NCI-H345 treated with DMSO at 0.1 percent for 48 hours (cell line): ENCODE results near the gene VWF.
"Not testable (repeated sequence)": the region's sequence is repeated elsewhere in the genome, so short reads cannot be mapped to it uniquely, and the experiment has no call there.

Experiments used
- DNase-seq: peaks from one replicate; lab custom pipeline; 2025; ENCODE audit not compliant: unreplicated experiment; lab: John Stamatoyannopoulos, UW

Gene VWF

DNA sequence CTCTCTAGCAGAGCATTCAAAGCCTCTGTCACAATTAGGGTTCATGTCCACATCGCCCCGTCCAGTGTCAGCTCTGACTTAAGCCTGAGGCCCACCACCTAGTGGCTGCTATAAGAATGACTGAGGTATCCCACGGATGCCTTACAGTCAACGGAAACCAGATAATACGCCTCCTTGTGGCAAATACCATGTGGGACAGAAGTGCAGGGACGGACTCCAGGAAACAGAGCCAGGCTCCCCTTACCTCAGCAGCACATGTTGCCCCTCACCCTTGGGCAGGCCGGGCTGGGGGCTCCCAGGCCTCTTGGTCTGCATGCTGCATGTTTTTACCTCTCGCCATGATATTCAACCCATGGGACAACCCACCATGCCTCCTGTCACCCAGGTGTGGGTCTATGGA is 86.3 kb downstream of the VWF start:
- DNase-seq = peak; percentile 56

DNA sequence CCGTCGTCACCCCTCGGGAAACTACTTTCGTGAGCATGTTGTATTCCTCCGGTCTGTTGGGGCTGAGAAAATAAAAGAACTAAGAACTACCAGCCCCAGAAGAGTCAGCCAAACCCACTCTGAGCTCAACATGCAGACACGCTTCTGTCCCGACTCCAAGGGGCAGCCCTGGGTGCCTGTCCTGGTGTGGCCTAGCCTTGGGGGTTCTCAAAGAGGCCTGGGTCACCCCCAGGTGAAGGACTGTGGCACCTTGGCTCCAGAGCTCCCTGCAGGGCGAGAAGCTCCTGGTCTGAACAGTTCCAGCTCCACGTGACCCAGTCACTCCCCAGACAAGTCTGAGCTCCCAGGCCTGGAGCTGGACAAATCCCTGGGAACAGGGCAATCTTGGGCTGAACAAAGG is 87.0 kb downstream of the VWF start:
- DNase-seq = no peak

DNA sequence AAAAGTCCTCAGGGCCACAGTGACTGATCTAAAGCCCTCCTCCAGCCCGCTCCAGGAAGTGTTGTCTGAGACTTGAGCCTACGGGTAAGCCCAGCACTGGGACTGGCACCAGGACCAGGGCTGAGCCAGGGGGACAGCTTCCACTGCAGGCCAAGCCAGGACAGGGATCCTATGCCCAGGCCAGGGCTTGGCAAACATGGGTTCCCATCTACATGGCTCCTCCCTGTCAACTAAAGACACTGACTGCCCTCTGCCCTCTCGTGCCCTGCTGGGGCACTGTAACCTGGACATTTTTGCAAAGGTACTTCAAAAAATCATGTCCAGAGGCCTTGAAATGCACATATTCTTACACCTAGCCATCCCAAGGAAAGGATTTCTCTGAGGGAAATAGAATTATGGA is 88.0 kb downstream of the VWF start:
- no peak for DNase-seq

DNA sequence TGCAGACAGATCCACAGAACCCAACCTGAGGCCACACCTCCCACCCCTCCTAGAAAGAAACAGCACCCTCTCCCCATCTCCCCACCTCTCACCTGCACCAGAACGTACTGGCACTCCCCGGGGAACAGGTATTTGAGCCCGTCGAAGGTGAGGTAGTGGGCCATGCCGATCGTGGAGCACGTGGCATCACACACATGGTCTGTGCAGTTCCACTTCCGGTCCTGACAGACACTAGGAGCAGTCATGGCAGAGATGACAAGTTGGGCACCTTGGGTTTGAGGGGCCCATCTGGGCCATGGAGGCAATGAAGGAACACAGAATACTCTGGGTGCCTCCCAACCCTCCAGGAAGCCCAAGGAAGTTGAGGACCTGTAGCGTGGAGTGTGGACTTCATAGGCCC is 89.9 kb downstream of the VWF start:
- DNase-seq = no peak

DNA sequence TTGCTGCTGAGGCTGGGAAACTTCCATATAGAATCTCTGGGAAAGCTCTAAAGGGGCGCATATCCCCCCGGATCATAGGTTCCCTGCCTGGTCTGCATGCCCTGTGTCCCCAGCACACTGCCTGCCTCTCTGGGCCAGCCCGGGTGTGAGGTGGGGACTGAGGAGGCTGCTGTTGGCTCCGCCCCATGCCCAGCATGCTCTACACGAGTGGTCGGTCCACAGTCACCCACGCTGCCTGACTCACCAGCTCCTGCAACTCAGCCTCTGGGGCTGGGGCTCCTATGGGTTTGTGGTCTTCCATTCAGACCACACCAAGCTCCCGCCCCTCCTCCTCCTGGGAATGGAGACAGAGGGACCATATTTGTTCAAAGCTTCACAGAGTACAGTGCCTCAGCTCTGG is 90.9 kb downstream of the VWF start:
- DNase-seq = no peak

DNA sequence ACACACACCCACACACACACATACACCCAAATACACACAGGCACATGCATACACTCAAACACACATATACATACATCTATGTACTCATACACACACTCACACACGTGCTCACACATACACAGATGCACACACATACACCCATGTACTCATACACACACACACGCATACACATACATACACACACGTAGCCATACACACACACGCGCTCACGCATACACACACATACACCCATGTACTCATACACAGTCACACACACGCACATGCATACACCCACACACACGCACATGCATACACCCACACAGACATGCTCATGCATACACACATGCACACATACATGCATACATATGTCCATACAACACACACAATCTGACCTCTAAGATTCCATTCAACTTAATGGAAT is 91.7 kb downstream of the VWF start:
- DNase-seq = no peak

DNA sequence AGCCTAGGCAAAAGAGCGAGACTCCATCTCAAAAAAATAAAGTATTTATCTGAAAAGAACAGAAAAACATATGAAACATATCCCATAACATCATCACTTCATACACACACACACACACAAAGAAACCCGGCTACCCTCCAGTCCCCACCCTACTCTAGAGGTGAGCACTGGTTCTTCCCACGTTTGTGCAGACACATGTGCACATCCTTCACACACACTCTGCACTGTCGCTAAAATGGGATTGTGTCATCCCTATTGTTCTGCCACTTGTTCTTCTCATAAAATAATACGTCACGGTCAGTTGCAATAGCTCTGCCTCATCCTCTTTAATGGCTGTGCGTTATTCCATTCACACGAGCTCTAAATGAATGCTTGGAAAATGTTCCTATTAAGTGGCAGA is 93.5 kb downstream of the VWF start:
- DNase-seq = peak; percentile 43

DNA sequence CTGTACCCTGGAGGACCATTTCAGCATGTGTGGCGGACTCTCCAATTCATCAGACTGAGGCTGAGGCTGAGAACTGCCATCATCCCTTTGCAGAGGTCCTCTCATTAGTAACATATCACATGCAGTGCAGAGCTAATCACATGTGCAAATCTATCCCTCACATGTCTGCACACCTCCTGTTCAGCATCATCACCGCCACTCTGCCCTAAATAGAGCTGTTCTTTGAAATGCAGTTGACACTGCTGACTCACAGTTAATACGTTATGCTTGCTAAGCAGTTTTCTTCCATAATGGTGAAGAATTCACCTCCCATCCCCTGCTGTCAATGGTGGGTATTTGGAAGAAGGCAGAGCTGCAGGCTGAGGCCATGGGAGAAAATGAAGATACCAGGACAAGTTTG is 94.4 kb downstream of the VWF start:
- no peak for DNase-seq

DNA sequence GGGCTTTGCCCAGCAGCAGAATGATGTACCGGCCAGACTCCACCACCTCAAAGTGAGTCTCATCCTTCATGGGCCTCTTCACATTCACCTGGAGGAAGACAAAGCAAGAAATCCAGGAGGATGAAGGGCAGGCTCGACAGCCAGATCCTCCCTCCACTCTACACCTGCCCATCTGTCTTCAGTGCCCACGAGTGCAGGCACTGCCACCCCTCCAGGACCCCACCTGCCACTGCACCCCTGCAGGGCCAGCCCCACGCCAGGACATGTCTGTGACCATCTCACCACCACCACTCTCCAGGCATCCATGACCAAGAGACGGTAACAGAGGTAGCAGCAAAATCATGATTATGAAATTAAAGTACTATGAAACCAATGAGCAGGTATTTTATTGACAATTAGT is 95.1 kb downstream of the VWF start:
- no peak for DNase-seq

DNA sequence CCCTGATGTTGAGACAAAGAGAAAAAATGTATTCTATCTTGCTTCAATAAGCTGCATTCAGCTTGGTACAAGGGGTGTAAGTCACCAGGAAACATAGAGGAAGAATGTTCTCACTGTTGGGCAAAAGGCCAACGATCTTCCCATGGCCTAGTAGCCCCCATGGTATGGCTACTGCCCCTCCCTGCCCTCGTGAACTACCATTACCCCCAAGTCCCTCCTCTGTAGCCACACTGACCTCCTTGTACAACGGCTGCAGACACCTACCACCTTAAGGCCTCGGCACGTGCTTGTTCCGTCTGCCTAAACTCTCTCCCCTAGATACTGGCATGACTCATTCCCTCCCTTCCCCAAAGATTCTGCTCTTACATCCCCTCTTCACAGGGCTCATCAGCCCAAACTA is 97.5 kb downstream of the VWF start:
- no peak for DNase-seq

DNA sequence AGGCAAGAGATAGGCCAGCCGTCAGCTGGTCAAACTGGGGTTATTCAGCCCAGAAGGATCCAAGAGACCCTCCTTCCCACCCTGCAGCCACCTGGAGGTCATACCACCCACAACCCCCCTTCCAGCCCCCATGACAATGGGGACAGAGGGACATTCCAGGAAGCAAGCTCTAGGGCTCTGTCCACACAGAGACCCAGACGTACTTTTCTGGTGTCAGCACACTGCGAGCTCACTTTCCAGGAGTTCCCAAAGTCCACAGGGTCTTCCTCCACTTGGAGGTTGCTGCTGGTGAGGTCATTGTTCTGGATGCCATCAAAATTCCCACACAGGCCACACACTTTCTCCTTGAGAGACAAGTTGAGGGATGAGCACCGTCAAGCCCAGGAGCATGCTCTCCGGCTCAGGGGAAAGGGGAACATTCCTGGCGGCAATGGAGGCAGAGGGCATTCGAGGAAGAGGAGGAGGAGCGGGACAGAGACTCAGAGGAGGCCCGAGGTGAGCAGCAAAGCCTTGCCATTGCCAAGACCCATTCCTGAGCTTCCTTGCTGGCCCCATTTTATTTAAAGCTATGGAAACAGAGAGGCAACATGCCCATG is 98.7 kb downstream of the VWF start:
- DNase-seq = not testable (repeated sequence)

DNA sequence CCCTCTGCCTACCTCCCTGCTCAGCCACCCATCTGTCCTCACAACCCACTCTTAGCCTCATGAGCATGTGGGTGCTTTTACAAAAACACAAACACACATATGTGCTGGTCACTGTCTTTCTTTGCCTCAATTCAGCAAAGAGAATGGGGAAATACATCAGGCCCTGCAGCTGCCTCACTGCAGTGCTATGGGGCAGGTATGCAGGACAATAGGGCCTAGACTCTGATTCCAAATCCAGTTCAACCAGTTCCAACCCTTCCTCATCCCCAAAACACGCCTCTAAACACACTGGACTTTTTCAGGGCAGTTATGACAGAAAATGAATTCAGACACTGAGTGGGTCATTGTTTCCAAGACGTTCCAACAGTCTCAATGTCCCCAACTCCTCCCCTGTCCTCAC is 100.4 kb downstream of the VWF start:
- DNase-seq = not testable (repeated sequence)

DNA sequence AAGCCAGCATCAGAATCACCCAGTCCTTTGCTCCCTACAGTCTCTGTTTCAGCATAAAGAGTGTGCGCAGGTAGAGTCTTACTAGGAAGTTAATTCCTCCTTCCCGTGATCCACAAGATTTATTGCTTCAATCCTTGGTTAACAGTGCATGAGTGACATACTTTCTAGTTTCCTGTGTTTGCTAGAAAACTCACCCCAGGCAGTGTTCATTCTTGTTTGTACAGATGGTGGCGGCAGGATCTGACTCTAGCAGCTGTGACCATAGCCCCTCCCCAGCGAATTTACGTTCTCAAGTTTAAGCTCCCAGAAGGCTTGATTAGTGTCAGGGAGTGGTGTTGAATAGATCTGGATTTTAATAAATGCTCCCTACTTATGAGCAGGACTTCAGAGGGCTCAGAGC is 103.5 kb downstream of the VWF start:
- DNase-seq = peak; percentile 43

DNA sequence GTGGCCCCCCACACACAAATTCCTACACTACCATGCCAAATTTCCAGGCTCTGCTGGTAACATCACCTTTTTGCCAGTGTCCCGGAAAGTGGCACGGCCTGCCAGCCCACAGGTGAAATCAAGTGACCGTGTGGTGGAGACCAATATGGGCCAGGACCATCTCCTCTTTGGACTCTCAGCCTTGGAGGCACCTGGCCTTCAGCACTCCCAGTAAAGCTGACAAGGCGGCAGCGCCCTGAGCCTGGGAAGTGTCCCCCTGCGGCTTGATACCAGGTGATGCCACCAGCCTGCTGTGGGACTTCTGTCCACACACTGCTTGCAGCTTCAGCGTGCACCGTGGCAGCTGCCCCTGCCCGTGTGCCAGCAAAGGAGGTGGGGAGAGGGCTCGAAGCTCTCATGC is 104.0 kb downstream of the VWF start:
- not testable (repeated sequence) for DNase-seq

DNA sequence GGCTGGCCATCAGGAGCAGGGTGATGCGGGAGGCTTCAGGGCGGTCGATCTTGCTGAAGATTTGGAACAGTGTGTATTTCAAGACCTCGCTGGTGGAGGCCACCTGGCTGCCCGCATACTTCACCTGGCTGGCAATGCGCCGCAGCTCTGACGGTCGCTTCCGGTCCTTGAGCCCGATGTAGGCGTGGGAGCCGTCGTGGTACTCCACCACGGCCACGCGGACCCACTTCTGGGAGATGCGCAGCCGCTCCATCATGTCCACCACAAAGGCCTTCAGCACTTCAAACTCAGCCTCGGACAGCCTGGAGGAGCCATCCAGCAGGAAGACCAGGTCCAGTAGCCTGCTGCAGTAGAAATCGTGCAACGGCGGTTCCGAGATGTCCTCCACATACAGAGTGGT is 105.2 kb downstream of the VWF start:
- DNase-seq = not testable (repeated sequence)

DNA sequence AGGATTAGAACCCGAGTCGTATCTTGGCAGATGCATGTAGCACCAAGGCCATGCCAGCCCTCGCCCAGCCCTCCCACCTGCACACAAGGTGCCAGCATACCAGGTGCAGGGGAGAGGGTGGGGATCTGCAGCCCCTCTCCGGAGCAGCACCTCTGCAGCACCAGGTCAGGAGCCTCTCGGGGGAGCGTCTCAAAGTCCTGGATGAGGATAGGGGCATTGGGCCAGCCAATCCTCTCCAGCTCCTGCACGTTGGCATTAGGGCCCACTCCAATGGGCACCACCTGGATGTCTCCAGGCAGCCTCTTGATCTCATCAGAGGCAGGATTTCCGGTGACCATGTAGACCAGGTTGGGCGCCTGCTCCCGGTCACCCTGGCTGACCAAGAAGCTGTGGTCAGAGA is 106.2 kb downstream of the VWF start:
- DNase-seq = no peak

DNA sequence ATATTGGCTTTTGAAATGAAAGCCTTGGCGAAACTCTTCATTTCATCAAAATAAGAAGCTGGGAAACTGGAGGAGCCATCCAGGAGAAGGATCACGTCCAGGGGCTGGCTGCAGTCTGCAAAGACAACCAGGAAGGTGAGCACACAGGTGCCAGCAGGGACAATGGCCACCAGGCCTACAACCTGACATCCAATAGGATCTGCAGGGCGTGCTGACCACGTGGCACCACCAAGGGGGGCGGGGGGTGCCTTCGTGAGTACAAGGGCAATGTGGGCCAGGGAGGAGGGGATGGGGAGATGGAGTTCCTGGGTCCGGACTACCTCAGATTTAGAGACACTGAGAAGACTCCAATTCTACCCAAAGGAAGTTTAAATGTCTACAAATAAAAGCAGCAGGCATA is 107.7 kb downstream of the VWF start:
- DNase-seq = no peak

DNA sequence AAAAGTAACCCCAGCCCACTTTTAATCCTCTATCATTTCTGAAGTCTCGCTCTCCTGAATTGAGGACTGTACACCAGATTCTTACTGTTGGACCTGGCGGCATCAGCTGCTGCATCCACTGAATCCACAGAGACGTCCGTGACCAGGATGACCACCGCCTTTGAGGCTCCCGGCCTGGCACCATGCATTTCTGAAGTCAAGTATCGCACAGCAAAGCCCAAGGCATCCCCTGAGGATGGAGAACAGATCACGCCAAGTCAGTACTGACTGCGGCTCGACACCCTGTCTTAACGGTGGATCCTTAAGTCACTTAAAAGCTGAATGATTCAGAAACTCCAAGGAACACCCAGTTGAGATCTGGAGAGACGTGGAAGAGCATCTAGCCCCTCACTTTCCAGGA is 108.5 kb downstream of the VWF start:
- not testable (repeated sequence) for DNase-seq

DNA sequence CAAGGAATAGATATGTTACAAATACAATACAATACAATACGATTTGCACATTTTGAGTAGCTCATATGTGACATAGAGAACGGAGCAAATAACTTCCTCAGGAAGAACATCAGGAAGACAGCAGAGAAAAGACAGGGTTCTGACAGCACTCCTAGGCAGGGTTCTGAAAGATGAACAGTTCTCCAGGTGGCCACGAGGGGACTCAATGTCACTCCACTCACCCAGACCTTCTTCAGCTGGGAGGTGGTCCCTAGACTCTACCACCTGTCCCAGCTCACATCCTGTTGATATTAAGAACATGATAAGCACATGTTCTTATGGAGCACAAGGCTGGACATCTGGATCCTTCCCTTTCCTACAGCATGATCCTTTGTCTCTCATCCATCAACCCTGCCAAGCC is 109.2 kb downstream of the VWF start:
- not testable (repeated sequence) for DNase-seq

DNA sequence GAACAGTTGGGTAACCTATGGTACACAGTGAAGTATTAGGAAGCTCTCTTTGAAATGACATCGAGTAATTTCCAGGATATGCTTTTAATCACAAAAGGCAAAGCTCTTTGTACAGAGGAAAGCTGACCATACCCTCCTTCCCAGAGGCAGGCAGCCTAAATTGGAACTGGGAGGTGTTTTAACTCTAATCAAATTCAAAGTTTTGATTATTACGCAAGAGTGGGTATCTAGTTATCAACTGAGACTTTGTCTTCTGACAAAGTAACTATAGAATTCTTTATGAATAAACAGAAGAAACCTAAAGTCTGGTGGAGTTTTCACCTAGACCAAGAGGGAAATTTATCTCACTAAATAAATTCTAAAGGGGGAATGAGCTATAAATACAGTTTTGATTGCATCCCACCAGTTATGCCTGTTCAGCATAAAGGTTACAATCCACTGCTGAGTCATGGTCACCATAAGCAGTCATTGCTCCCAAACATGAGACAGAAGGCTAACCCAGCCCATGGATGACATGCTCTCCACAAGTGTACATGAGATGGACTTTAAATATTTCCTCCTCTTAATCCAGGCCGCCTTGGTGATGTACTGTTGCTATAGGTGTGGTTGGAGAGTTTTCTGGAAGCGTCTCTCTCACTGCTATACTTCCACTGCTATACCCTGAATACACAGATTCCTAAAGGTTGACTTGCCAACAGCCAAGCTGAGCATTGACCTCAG is 113.7 kb downstream of the VWF start:
- DNase-seq = not testable (repeated sequence)

DNA sequence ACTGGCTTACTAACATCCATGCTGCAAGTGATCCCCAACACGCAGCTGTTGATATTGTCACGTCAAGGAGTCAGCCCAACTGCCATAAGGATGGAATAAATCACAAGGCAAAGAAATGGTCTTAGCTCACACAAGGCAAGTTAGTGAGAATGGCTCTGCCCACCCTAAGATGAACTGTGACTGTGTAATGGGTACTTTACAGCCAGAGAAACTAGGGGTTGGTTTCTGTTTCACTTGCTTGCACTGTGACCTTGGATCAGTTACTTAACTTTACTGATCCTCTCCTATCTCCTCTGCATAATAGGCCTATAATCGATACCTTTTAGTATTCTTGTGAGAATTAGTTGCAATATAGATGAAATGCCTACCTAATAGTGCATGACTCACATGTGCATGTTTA is 127.2 kb downstream of the VWF start:
- DNase-seq = no peak

DNA sequence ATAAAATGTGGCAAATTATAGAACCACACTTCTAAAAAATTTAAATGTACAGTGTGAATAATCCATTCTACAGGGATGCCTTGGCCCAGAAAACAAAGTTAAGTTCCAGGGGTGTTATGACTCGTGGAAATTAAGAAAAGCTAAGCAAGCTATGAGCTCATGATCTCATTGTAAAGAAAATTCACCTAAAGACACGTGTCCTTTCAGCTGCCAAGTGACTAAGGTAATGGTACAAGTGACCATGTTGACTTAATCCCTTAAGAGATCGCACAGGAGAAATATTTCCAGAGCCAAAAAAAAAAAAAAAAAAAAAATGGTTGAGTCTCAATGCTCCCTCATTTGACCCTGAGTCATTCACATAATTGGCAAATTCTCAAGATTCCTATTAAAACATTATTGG is 128.0 kb downstream of the VWF start:
- no peak for DNase-seq

DNA sequence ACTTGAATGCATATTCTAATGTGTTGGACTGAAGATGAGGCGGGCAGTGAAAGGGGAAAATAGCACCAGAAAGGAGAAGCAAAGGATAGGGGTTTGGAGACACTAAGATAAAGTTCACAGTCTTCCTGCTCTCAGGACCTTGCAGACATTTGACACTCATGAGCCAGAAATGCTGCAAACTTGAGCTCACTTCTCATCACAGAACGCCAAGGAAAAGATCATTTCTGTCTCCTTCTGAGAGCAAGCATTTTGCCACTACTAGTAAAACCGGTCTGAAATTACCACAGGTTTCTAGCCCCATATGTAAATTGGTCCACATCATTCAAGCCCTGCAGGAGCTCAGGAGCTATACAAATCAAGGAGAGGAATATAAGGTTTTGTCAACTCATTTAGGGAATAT is 134.8 kb downstream of the VWF start:
- no peak for DNase-seq
